K562 (cell line): ENCODE measurements around the gene MVD. TPM values are rescaled to one million over a fixed set of nuclear protein-coding genes. Genes with fewer than 3 reads are reported as not detected.

Experiments used
- BRD9 ChIP-seq: fragments of 450-650 bp; IDR thresholded peaks from 2 replicates; pipeline ENCODE4 v1.6.1; 2018; ENCODE audit warnings: low read depth; ENCODE audit not compliant: partially characterized antibody
- CBX5 ChIP-seq: IDR thresholded peaks from 2 replicates; pipeline ENCODE4 v1.6.1; 2014; ENCODE audit warnings: low read depth, borderline replicate concordance
- CBX8 ChIP-seq: fragments of 200-600 bp; sonication (generic); IDR thresholded peaks from 2 replicates; pipeline ENCODE4 v1.6.1; 2012; ENCODE audit warnings: borderline replicate concordance, mixed run types, low read depth, mild to moderate bottlenecking, moderate library complexity, mixed read lengths, low read length, control low read depth, inconsistent platforms; ENCODE audit not compliant: poor library complexity, severe bottlenecking; ENCODE audit errors: extremely low read depth
- CEBPZ ChIP-seq: fragments of 150-350 bp; IDR thresholded peaks from 2 replicates; pipeline ENCODE4 v1.6.1; 2014; ENCODE audit warnings: low read depth, mild to moderate bottlenecking, low read length, borderline replicate concordance
- CREM ChIP-seq: IDR thresholded peaks from 2 replicates; pipeline ENCODE4 v1.6.1; 2014; ENCODE audit warnings: antibody characterized with exemption, low read depth
- GTF2F1 ChIP-seq: IDR thresholded peaks from 2 replicates; pipeline ENCODE4 v1.6.1; 2011; ENCODE audit warnings: low read depth, low read length, improper control_type of control experiment
- HDAC3 ChIP-seq: fragments of 450-650 bp; IDR thresholded peaks from 2 replicates; pipeline ENCODE4 v1.6.1; 2018; ENCODE audit warnings: borderline replicate concordance, mild to moderate bottlenecking, moderate library complexity; ENCODE audit not compliant: partially characterized antibody
- ID3 ChIP-seq, 2 experiments: fragments of 250-450 bp in 1 of 2; fragments of 450-650 bp in 1 of 2; sonication (Bioruptor Pico) in 1 of 2; IDR thresholded peaks; 2 replicates each; pipeline versions ENCODE4 v1.6.1 to v1.8.0; 2016 to 2021; ENCODE audit warnings: mild to moderate bottlenecking in 2 of 2, moderate library complexity in 2 of 2, missing compliant biosample characterization in 1 of 2, missing genetic modification characterization in 1 of 2
- LEF1 ChIP-seq: fragments of 450-650 bp; IDR thresholded peaks from 2 replicates; pipeline ENCODE4 v1.6.1; 2016; ENCODE audit warnings: mild to moderate bottlenecking
- MAZ ChIP-seq, 2 experiments: fragments of 450-650 bp in 1 of 2; sonication (generic) in 1 of 2; formaldehyde crosslinking; IDR thresholded peaks in 1 of 2; conservative IDR thresholded peaks in 1 of 2; 2 replicates each; pipeline versions ENCODE4 v1.4.0 to v1.5.0; 2020; ENCODE audit warnings: mild to moderate bottlenecking in 1 of 2, missing genetic modification reagents in 1 of 2
- NCOA1 ChIP-seq: fragments of 450-650 bp; IDR thresholded peaks from 2 replicates; pipeline ENCODE4 v1.6.1; 2016; ENCODE audit warnings: low read depth
- NEUROD1 ChIP-seq: fragments of 150-350 bp; IDR thresholded peaks from 2 replicates; pipeline ENCODE4 v1.6.1; 2014; ENCODE audit warnings: borderline replicate concordance, low read length, low read depth; ENCODE audit not compliant: partially characterized antibody
- NFIC ChIP-seq: fragments of 450-650 bp; IDR thresholded peaks from 2 replicates; pipeline ENCODE4 v1.6.1; 2017; ENCODE audit warnings: mild to moderate bottlenecking, inconsistent platforms
- PHF21A ChIP-seq: fragments of 450-650 bp; IDR thresholded peaks from 2 replicates; pipeline ENCODE4 v1.6.1; 2017; ENCODE audit warnings: low read depth, borderline replicate concordance
- PML ChIP-seq: IDR thresholded peaks from 2 replicates; pipeline ENCODE4 v1.6.1; 2012; ENCODE audit warnings: low read length, inconsistent platforms
- SAFB2 ChIP-seq: fragments of 200-400 bp; formaldehyde crosslinking; IDR thresholded peaks from 2 replicates; pipeline ENCODE4 v1.6.1; 2018; ENCODE audit warnings: borderline replicate concordance, low read length, low read depth, moderate library complexity; ENCODE audit not compliant: severe bottlenecking
- SMARCE1 ChIP-seq: fragments of 450-650 bp; IDR thresholded peaks from 2 replicates; pipeline ENCODE4 v1.7.1; 2016; ENCODE audit warnings: mild to moderate bottlenecking
- VEZF1 ChIP-seq: fragments of 200-800 bp; sonication (Bioruptor generic); IDR thresholded peaks from 2 replicates; pipeline ENCODE4 v1.6.1; 2017; ENCODE audit warnings: missing genetic modification characterization, missing compliant biosample characterization
- WHSC1 ChIP-seq: IDR thresholded peaks from one replicate; pipeline ENCODE4 v1.6.1; 2012; ENCODE audit warnings: low read length, control low read depth, inconsistent platforms
- ZNF766 ChIP-seq: fragments of 200-800 bp; sonication (Bioruptor generic); conservative IDR thresholded peaks from 2 replicates; pipeline ENCODE4 v1.6.1; 2016; ENCODE audit warnings: missing genetic modification characterization, missing compliant biosample characterization
- polyA plus RNA-seq, 8 experiments: library from polyadenylated mRNA; depleted of rRNA in 4 of 8; stranded (reverse) in 5 of 8; unstranded in 3 of 8; fragments of >200 nt; fragmentation: Nextera tagmentation in 2 of 8; fragmentation: Illumina TruSeq in 1 of 8; extraction: Ambion mirVana in 2 of 8; extraction: Trizol in 1 of 8; gene quantifications; 2 replicates each; pipeline versions ENCODE4 v1.2.1 to v1.2.3, GENCODE V29; 2011 to 2014; ENCODE audit warnings: inconsistent platforms in 1 of 8, missing spikeins in 1 of 8
- total RNA-seq, 7 experiments: library from RNA; depleted of rRNA in 6 of 7; stranded (reverse); fragments of >200 nt in 6 of 7; fragmentation: Illumina TruSeq in 2 of 7; extraction: Trizol in 2 of 7; gene quantifications; 2 replicates each; pipeline versions ENCODE4 v1.2.1 to v1.2.3, GENCODE V29; 2011 to 2021; ENCODE audit warnings: low replicate concordance in 1 of 7
- TF ChIP-seq, protein P1 (sequence below): sonication (generic); formaldehyde crosslinking; IDR thresholded peaks from 2 replicates; pipeline ENCODE4 v1.9.0; 2022; ENCODE audit warnings: mild to moderate bottlenecking, missing genetic modification reagents

MVD gene
- total and polyA plus RNA-seq, 9 of the 15 experiments (the other 6 are each of a cell fraction or from before 2014, with no cell fraction given), result 12.2 to 141 (median 45.3) TPM

GRCh38 chr16:88688013-88688778 lies 25.3 kb upstream of the MVD start (continued):
- TF ChIP-seq ZNF766 (peak; percentile 60; the same call in 1 of the 2 replicates), HDAC3 (peak; percentile 92), SMARCE1 (peak; percentile 97), CEBPZ (0 out of 2 replicates have a peak, but pooled peaks have one; percentile 13), LEF1 (peak; percentile 92), SAFB2 (no peak), NEUROD1 (peak; percentile 95), ID3 (CRISPR knock-in tag; IDR thresholded peaks at IDR 0.05) (no peak), ID3 (tag; IDR thresholded peaks at IDR 0.05) (peak; percentile 76), BRD9 (no peak), MAZ (CRISPR knock-in tag; conservative IDR thresholded peaks at IDR 0.05 in 1 of 2, IDR thresholded peaks at IDR 0.05 in 1 of 2) (peak; percentile 63 to 77; a peak in 2 of 4 replicates), GTF2F1 (0 out of 2 replicates have a peak, but pooled peaks have one; percentile 57), NCOA1 (peak; percentile 85; the same call in 1 of the 2 replicates), PML (peak; percentile 86), CBX5 (peak; percentile 73; the same call in 1 of the 2 replicates), WHSC1 (no peak), PHF21A (peak; percentile 79), CBX8 (no peak), NFIC (peak; percentile 99), VEZF1 (CRISPR knock-in tag) (peak; percentile 86), CREM (peak; percentile 89)
- TF ChIP-seq, protein P1, sequence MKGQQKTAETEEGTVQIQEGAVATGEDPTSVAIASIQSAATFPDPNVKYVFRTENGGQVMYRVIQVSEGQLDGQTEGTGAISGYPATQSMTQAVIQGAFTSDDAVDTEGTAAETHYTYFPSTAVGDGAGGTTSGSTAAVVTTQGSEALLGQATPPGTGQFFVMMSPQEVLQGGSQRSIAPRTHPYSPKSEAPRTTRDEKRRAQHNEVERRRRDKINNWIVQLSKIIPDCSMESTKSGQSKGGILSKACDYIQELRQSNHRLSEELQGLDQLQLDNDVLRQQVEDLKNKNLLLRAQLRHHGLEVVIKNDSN (CRISPR knock-in tag), result 0 out of 2 replicates have a peak, but pooled peaks have one; percentile 14
